ENCODE measurements around the gene MICAL3.

GRCh38 chr22:17782158-17782557 is 242.2 kb downstream of the MICAL3 start:
- TF ChIP-seq, protein P1, sequence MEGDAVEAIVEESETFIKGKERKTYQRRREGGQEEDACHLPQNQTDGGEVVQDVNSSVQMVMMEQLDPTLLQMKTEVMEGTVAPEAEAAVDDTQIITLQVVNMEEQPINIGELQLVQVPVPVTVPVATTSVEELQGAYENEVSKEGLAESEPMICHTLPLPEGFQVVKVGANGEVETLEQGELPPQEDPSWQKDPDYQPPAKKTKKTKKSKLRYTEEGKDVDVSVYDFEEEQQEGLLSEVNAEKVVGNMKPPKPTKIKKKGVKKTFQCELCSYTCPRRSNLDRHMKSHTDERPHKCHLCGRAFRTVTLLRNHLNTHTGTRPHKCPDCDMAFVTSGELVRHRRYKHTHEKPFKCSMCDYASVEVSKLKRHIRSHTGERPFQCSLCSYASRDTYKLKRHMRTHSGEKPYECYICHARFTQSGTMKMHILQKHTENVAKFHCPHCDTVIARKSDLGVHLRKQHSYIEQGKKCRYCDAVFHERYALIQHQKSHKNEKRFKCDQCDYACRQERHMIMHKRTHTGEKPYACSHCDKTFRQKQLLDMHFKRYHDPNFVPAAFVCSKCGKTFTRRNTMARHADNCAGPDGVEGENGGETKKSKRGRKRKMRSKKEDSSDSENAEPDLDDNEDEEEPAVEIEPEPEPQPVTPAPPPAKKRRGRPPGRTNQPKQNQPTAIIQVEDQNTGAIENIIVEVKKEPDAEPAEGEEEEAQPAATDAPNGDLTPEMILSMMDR (IDR thresholded peaks at IDR 0.05): no peak
- TF ChIP-seq POLR2A (IDR thresholded peaks at IDR 0.05) (no peak), EP300 (IDR thresholded peaks at IDR 0.05) (no peak)
